GM12801 (cell line): Measurements from ENCODE around the gene CRYGN.

Source experiments
- CTCF ChIP-seq: IDR thresholded peaks from one replicate; pipeline ENCODE4 v1.5.1; 2011; ENCODE audit warnings: control low read depth; ENCODE audit not compliant: insufficient read length; ENCODE audit errors: extremely low read depth

Gene CRYGN

GRCh38 chr7:151400626-151401315 lies 39.2 kb downstream of the CRYGN start:
- no peak for TF ChIP-seq CTCF

DNA sequence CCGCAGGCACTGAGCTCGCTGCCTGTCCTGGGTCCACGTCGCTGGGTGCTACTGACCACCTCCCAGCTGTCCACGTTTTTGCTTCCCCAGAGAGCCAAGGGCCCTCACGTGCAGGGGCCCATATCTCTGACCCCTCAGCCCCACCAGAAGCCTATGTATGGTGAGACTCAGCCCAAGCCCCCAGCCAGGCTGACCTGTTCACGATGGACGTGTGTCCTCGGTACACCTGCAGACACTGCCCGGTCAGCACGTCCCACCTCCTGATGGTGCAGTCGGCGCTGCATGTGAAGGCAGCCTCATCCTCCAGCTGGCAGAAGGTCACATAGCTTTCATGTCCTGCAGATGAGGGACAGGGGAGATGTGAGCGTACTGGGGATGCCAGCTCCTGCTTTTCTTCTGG lies 40.0 kb downstream of the CRYGN start:
- TF ChIP-seq CTCF = no peak

DNA sequence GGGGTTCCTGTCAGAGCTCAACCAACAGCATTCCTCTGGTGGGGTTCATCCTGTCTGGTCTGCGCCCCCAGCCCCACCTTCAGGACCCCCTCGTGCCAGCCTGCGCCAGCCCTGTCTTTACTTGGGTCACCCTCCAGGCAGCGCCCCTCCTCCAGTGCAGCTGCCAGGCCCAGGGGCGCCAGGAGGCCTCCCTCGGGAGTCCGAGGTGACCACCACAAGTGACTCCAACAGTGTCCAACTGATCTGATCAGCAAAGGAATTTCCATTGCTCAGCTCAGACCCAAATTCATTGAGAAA lies 40.7 kb downstream of the CRYGN start:
- TF ChIP-seq CTCF = no peak

GRCh38 chr7:151398446-151399304 lies 41.3 kb downstream of the CRYGN start:
- TF ChIP-seq CTCF = no peak

DNA sequence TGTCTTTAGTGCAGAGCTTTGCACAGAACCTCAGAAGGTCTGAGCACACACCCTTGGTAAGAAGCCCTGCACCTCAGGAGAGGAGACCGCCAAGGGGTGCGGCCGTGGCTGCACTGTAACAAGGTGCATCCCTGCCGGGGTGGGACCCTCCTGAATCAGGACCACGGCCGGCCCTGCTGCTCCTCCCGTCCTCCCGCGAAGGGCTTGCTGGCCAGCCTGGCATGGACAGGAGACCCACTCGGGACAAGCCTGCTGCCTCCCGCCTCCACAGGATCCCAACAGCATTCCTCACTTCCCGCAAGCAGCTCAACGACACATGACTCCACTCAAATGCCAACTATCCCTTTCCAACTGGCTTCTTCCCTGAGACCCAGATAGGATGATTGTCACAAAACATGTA lies 42.9 kb downstream of the CRYGN start:
- no peak for TF ChIP-seq CTCF

- TF ChIP-seq CTCF = no peak
These were observed 43.5 kb downstream of the CRYGN start for GRCh38 chr7:151396328-151396970.

DNA sequence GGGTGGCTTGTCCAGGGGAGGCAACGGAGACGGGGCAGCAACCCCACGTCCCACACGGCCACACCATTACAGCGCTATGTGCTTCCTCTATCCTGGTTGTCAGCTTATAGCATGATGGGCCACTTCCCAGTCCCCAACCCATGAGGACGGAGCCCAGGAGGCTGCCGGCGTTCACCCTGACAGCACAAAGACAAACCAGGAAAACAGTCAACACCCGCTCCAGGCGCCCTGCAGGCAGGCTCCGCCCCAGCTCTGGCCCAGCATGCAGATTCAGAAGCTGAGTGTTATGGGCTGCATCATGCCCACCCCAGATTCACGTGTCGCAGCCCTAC lies 44.9 kb downstream of the CRYGN start:
- no peak for TF ChIP-seq CTCF
